ENCODE measurements around the gene RBMS3.

RBMS3 gene

GRCh38 chr3:29695201-29695600, 414.3 kb downstream of the RBMS3 start:
- TF ChIP-seq, protein P1, sequence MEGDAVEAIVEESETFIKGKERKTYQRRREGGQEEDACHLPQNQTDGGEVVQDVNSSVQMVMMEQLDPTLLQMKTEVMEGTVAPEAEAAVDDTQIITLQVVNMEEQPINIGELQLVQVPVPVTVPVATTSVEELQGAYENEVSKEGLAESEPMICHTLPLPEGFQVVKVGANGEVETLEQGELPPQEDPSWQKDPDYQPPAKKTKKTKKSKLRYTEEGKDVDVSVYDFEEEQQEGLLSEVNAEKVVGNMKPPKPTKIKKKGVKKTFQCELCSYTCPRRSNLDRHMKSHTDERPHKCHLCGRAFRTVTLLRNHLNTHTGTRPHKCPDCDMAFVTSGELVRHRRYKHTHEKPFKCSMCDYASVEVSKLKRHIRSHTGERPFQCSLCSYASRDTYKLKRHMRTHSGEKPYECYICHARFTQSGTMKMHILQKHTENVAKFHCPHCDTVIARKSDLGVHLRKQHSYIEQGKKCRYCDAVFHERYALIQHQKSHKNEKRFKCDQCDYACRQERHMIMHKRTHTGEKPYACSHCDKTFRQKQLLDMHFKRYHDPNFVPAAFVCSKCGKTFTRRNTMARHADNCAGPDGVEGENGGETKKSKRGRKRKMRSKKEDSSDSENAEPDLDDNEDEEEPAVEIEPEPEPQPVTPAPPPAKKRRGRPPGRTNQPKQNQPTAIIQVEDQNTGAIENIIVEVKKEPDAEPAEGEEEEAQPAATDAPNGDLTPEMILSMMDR (IDR thresholded peaks at IDR 0.05; ENCODE audit: control extremely low read depth, extremely low read depth, low read depth, missing control alignments) = no peak
- ChIA-PET POLR2A (no interaction called here), CTCF (no interaction called here)
- DNase-seq (ENCODE audit: extremely low spot score) = no peak

DNA sequence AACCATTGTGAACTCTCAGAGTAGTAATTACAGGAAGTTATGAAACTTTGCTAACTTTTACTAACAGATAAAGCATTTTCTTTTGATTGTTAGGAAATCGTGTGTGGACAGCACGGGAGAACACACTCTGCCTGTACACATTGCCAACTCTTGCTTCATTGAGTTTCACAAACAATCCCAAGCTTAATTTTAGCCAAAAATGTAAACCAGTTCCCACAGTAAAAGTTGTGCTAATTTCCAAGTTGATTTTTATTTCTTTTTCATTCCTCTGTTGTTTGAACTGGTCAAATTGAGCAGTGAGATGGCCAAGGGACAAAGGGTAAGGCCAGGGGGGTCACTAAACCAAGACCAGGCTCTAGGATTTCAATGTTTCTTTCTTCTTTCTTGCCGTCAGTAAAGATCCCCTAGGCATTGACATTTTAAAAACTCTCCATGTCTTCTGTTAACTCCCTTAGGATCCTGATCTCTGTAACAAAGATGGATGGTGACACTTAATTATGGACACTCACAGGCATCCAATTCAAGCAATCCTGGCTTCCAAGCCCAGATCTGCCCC, 414.9 kb downstream of the RBMS3 start:
- ChIA-PET POLR2A (no interaction called here), CTCF (interaction anchor here (1.3 kb wide), 1 partner anchor 13 kb away, joined by 3 read pairs; no protein-coding TSS in a partner anchor)
- DNase-seq (ENCODE audit: extremely low spot score) = no peak
- TF ChIP-seq, protein P1 (IDR thresholded peaks at IDR 0.05; ENCODE audit: control extremely low read depth, extremely low read depth, low read depth, missing control alignments) = no peak

DNA sequence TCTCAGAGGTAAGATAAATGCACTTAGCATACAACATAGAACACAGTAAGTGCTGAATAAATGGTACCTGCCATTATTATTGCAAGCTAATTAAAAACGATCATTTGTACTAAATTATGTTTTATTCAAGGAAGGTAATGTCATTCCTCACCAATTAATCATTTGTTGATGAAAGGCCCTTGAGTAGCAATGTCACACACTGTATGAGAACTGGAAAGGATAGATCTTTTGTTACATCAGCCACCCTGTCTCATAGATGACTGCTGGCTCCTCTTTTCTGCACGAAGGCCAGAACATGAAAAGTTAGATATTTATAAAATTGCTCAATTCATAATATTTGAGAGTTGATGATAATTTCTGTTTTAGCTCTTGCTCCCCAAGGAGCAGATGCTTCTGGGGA, 415.4 kb downstream of the RBMS3 start:
- TF ChIP-seq, protein P1 (IDR thresholded peaks at IDR 0.05; ENCODE audit: control extremely low read depth, extremely low read depth, low read depth, missing control alignments) = no peak
- CTCF ChIA-PET = interaction anchor here (1.3 kb wide), 1 partner anchor 12 kb away, joined by 3 read pairs; no protein-coding TSS in a partner anchor
- POLR2A ChIA-PET = no interaction called here
- DNase-seq (ENCODE audit: extremely low spot score) = no peak

- no peak for DNase-seq (ENCODE audit: extremely low spot score)
- TF ChIP-seq, protein P1 (IDR thresholded peaks at IDR 0.05; ENCODE audit: control extremely low read depth, extremely low read depth, low read depth, missing control alignments) = no peak
- POLR2A ChIA-PET = no interaction called here
Measured at GRCh38 chr3:29697989-29698388, 417.1 kb downstream of the RBMS3 start.

DNA sequence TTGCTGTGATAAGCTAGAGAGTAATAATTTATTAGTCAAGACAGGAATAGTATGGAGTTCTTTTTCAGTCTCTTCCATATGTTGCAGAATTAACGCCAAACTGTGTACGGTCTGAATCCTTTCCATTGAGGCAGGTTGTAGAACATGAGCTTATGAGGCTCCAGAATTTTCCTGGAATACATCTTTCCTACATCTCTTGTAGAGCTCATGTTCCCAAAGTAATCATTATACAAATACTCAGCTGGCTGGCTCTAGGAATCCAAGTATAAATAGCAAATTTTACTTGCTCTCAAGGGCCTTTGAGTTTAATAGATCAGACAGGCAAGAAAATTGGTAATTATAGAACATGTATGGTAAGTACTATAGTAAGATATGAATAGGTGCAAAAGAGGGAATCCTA, 419.4 kb downstream of the RBMS3 start:
- DNase-seq (ENCODE audit: extremely low spot score) = no peak
- ChIA-PET POLR2A (no interaction called here), CTCF (interaction anchor here (1.1 to 1.2 kb wide), 2 partner anchors 9 to 18 kb away, joined by 3 to 4 read pairs; no protein-coding TSS in a partner anchor)
- TF ChIP-seq, protein P1 (IDR thresholded peaks at IDR 0.05; ENCODE audit: control extremely low read depth, extremely low read depth, low read depth, missing control alignments) = no peak

More at GRCh38 chr3:29697989-29698388, 417.1 kb downstream of the RBMS3 start:
- CTCF ChIA-PET = no interaction called here

GRCh38 chr3:29701326-29701983, 420.6 kb downstream of the RBMS3 start:
- no peak for DNase-seq (ENCODE audit: extremely low spot score)
- ChIA-PET CTCF (interaction anchor here (1.2 to 1.6 kb wide), 2 partner anchors 14 to 17 kb away, joined by 3 read pairs; no protein-coding TSS in a partner anchor), POLR2A (no interaction called here)
- TF ChIP-seq, protein P1 (IDR thresholded peaks at IDR 0.05; ENCODE audit: control extremely low read depth, extremely low read depth, low read depth, missing control alignments) = no peak

Data from GM10248 (cell line).